Measurements from ENCODE around the gene RUFY3. TPM values are rescaled to one million over a fixed set of nuclear protein-coding genes. Genes with fewer than 3 reads are reported as not detected.

Gene RUFY3, protein sequence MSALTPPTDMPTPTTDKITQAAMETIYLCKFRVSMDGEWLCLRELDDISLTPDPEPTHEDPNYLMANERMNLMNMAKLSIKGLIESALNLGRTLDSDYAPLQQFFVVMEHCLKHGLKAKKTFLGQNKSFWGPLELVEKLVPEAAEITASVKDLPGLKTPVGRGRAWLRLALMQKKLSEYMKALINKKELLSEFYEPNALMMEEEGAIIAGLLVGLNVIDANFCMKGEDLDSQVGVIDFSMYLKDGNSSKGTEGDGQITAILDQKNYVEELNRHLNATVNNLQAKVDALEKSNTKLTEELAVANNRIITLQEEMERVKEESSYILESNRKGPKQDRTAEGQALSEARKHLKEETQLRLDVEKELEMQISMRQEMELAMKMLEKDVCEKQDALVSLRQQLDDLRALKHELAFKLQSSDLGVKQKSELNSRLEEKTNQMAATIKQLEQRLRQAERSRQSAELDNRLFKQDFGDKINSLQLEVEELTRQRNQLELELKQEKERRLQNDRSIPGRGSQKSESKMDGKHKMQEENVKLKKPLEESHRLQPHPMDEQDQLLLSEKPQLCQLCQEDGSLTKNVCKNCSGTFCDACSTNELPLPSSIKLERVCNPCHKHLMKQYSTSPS
- total RNA-seq (2022) (42.7 and 48.7 TPM in 2 replicates), Bru-seq, nascent RNA (percentile 79 among the genes with signal in this experiment), BruChase-seq, experiment 1, labeled RNA remaining after a 6-hour chase (percentile 84 among the genes with signal in this experiment), BruChase-seq, experiment 2, labeled RNA remaining after a 2-hour chase (percentile 83 among the genes with signal in this experiment)
- long read RNA-seq, partial matches to known transcripts, result 1 of 33 reads
- long read RNA-seq, other reads (novel, unspliced or antisense), result 32 of 33 reads

GRCh38 chr4:70721747-70722146 is at the start of gene RUFY3:
RUFY3 (plus strand) TSS chr4:70721964; CDS start chr4:70722574, 610 bp downstream.
- Mint-ChIP-seq H3K4me1 (ENCODE audit: insufficient read depth, unreplicated experiment) (no peaks in the 10 kb centered on the region), H3K27me3 (ENCODE audit: insufficient read depth, unreplicated experiment) (no peaks in the 10 kb centered on the region), H3K9me3 (ENCODE audit: unreplicated experiment) (no peaks in the 10 kb centered on the region), H3K36me3 (ENCODE audit: insufficient read depth, unreplicated experiment) (peaks cover 17% of the 10 kb centered on the region), H3K27ac (ENCODE audit: low read depth, unreplicated experiment) (no peak within 1 kb of the TSS), H3K4me3 (ENCODE audit: unreplicated experiment) (no peak within 1 kb of the TSS)
- no peak for DNase-seq (ENCODE audit: unreplicated experiment)
- BruUV-seq (replicated peaks), result no TSS peak
- intact Hi-C loops (cut with micrococcal nuclease), result no loop called here
- CTCF ChIA-PET, result interaction anchor here (0.6 to 2.1 kb wide), 5 partner anchors 8 to 140 kb away, joined by 3 to 9 read pairs (median 5); no protein-coding TSS in a partner anchor
- POLR2A ChIA-PET, result interaction anchor here (0.6 to 3.8 kb wide), 4 partner anchors 10 to 143 kb away, joined by 4 to 25 read pairs (median 10); no protein-coding TSS in a partner anchor
- no peak for TF ChIP-seq CTCF (IDR thresholded peaks at IDR 0.05; ENCODE audit: unreplicated experiment)

- no peaks in the 10 kb centered on the region for H3K9me3 Mint-ChIP-seq (ENCODE audit: unreplicated experiment)
- no peaks in the 10 kb centered on the region for H3K36me3 Mint-ChIP-seq (ENCODE audit: insufficient read depth, unreplicated experiment)
- POLR2A ChIA-PET, result interaction anchor here (1.0 kb wide), 1 partner anchor 60 kb away, joined by 4 read pairs; no protein-coding TSS in a partner anchor
- no peak overlapping the region for H3K27ac Mint-ChIP-seq (ENCODE audit: low read depth, unreplicated experiment)
- H3K4me1 Mint-ChIP-seq (ENCODE audit: insufficient read depth, unreplicated experiment), result no peaks in the 10 kb centered on the region
- no peak for TF ChIP-seq CTCF (IDR thresholded peaks at IDR 0.05; ENCODE audit: unreplicated experiment)
- no peak for DNase-seq (ENCODE audit: unreplicated experiment)
- peaks cover 12% of the 10 kb centered on the region for H3K27me3 Mint-ChIP-seq (ENCODE audit: insufficient read depth, unreplicated experiment)
- CTCF ChIA-PET, result interaction anchor here (0.7 to 1.7 kb wide), 2 partner anchors 9 to 22 kb away, joined by 3 to 7 read pairs; no protein-coding TSS in a partner anchor
- no peak overlapping the region for H3K4me3 Mint-ChIP-seq (ENCODE audit: unreplicated experiment)
- no TSS peak for BruUV-seq (replicated peaks)
- intact Hi-C loops (cut with micrococcal nuclease), result no loop called here
These were observed 47.6 kb upstream of the RUFY3 start for GRCh38 chr4:70674191-70674590.

GRCh38 chr4:70674731-70675130 is 47.0 kb upstream of the RUFY3 start:
- H3K27ac Mint-ChIP-seq (ENCODE audit: low read depth, unreplicated experiment), result no peak overlapping the region
- intact Hi-C loops (cut with micrococcal nuclease), result no loop called here
- BruUV-seq (replicated peaks), result no TSS peak
- CTCF ChIA-PET, result interaction anchor here (1.7 kb wide), 1 partner anchor 23 kb away, joined by 7 read pairs; no protein-coding TSS in a partner anchor
- no peak for DNase-seq (ENCODE audit: unreplicated experiment)
- H3K27me3 Mint-ChIP-seq (ENCODE audit: insufficient read depth, unreplicated experiment), result peaks cover 11% of the 10 kb centered on the region
- no peak overlapping the region for H3K4me3 Mint-ChIP-seq (ENCODE audit: unreplicated experiment)
- TF ChIP-seq CTCF (IDR thresholded peaks at IDR 0.05; ENCODE audit: unreplicated experiment), result no peak
- H3K4me1 Mint-ChIP-seq (ENCODE audit: insufficient read depth, unreplicated experiment), result no peaks in the 10 kb centered on the region
- POLR2A ChIA-PET, result no interaction called here
- no peaks in the 10 kb centered on the region for H3K36me3 Mint-ChIP-seq (ENCODE audit: insufficient read depth, unreplicated experiment)
- no peaks in the 10 kb centered on the region for H3K9me3 Mint-ChIP-seq (ENCODE audit: unreplicated experiment)
